ENCODE measurements around the gene IER5.
"Not testable (repeated sequence)": the region's sequence is repeated elsewhere in the genome, so short reads cannot be mapped to it uniquely, and the experiment has no call there.

IER5 gene

DNA sequence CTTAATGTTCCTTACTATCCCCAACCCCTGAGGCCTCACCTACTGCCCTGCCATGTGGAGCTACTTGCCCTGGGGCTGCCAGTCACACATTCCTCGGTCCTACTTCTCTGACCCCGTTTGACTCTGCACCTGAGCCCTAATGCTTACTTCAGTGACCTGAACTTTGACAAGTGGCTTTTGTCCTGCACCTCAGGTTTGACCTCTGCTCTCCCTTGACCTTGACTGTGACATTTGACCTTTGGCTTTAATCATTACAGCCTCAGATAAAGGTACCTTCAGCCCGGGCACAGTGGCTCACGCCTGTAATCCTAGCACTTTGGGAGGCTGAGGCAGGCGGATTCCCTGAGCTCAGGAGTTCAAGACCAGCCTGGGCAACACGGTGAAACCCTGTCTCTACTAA, 31.9 kb upstream of the IER5 start:
- no peak for DNase-seq (ENCODE audit: low spot score)
- TF ChIP-seq, protein P1, sequence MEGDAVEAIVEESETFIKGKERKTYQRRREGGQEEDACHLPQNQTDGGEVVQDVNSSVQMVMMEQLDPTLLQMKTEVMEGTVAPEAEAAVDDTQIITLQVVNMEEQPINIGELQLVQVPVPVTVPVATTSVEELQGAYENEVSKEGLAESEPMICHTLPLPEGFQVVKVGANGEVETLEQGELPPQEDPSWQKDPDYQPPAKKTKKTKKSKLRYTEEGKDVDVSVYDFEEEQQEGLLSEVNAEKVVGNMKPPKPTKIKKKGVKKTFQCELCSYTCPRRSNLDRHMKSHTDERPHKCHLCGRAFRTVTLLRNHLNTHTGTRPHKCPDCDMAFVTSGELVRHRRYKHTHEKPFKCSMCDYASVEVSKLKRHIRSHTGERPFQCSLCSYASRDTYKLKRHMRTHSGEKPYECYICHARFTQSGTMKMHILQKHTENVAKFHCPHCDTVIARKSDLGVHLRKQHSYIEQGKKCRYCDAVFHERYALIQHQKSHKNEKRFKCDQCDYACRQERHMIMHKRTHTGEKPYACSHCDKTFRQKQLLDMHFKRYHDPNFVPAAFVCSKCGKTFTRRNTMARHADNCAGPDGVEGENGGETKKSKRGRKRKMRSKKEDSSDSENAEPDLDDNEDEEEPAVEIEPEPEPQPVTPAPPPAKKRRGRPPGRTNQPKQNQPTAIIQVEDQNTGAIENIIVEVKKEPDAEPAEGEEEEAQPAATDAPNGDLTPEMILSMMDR (IDR thresholded peaks at IDR 0.05; ENCODE audit: extremely low read depth, missing control alignments): no peak

DNA sequence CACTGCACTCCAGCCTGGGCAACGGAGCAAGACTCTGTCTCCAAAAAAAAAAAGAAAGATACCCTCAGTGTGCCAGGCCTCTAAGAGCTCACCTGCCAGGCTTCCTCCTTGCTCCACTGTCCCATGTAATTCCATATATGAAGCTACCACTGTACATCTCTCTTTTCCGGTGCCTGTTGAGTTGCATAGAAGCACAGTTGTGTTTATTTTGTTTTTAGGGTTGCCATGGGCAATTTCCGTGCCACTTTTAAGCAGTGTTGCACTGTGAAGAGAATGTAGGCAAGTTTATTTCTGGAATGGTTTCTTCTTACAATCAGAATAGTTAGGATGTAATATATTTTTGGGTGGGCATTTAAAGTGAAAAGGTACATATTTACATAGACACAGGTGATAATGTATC, 31.4 kb upstream of the IER5 start:
- TF ChIP-seq, protein P1 (IDR thresholded peaks at IDR 0.05; ENCODE audit: extremely low read depth, missing control alignments): no peak
- DNase-seq (ENCODE audit: low spot score): no peak

DNA sequence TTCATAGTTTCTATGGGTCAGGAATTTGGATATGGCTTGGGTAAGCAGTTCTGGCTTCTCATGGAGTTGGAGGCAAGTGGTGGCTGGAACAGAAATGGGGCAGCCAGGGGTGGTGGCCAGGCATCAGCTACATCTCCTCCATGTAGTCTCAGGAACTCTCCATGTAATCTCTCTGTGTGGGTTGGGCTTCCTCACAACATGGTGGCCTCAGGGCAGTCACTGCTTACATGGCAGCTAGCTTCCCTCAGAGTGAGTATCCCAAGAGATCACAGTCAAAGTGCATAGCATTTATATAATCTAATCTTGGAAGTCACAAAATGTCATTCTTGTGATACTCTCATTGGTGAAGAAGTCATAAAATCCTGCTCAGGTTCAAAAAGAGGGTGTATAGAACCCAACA, 29.1 kb upstream of the IER5 start:
- no peak for DNase-seq (ENCODE audit: low spot score)
- TF ChIP-seq, protein P1 (IDR thresholded peaks at IDR 0.05; ENCODE audit: extremely low read depth, missing control alignments): no peak

DNA sequence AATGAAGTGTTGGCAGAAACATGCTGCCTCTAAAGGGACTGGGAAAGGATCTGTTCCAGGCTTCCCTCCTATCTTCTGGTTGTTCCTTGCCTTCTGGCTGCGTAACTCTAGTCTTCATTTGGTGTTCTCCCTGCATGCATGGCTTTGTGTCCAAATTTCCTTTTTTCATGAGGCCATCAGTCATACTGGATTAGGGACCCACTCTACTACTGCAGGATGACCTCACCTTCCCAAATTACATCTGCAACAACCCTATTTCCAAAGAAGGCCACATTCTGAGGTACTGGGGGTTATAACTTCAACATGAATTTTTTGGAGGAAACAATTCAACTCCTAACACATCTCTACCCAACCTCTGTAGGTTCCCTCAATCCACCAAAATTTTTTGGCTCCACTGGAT, 28.4 kb upstream of the IER5 start:
- no peak for DNase-seq (ENCODE audit: low spot score)
- TF ChIP-seq, protein P1 (IDR thresholded peaks at IDR 0.05; ENCODE audit: extremely low read depth, missing control alignments): no peak

DNA sequence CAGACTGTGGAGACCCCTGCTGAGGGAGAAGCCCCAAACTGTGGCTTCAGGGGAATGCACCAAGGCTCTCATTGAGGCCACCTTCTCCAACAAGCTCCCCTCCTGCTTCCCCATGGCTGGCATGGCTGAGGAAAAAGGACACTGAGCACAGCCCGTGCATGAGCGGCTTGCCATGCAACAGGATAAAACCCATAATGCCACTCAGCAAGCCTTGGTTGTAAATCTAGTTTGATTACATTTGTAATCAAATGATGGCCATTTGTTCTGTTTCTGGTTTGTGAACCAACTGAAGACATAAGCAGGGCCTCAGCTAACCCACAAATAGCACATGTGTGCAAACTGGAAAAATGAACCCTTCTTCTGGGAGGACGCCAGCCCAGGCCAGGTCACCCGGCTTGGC, 27.6 kb upstream of the IER5 start:
- DNase-seq (ENCODE audit: low spot score): not testable (repeated sequence)

DNA sequence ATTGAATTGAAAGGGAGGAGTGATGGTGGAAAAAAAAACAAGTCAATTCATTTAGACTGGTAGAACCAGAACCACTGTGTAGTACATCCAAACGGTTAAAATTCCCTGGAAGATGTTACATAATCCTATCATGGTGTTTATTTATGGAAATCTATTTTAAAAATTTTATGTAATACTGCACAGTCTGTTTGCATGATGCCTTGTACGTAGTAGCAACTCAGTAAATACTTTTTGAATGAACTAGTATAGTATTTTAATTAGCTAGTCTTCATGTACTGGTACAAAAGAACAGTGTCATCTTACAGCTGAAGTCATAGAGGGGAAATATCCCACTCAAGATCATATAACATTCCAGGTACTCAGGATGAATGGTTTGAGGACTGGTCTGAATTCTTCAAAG, 27.0 kb upstream of the IER5 start:
- no peak for DNase-seq (ENCODE audit: low spot score)
- TF ChIP-seq, protein P1 (IDR thresholded peaks at IDR 0.05; ENCODE audit: extremely low read depth, missing control alignments): no peak

DNA sequence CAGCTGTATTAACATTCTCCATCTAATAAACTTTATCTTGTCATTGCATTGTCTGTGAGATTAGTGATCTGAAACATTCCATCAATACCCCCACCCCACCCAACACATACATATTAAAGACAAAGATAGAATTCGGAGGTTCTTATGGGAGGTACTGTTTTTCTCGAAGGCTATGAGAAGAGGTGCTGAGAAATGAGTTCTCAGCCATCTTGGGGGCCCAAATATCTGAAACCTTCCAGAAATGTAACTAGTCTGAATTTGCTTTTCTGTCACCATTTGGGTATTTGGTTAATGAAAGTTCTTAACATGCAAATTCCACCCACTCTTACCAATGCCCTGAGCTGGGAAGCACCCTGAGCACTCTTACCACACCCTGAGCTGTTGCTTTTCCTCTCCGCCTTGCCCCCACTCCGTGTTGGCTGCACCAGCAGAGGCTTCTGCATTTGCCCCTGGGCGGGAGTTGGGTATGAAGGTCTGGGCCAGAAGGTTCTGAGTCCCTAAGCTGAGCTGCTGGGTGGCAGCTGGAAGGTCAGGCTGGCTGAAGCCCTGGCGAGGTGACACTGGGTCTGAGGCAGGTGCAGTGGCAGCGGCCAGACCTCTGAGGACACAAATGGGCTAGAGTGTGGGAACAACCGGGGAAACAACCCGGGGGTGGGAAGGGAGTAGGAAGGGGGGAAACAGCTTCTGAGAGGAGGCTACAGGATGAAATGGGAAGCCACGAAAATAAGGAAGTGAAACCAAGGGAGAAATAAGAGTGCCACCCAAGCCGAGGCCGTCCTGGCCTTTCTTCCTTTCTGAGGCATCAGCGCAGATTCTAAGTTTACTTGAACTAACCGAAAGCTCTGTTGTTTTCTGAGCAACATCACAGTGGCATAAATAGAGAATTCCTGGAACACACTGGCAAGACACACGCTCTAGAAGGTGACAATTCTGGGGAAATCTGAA, 26.3 kb upstream of the IER5 start:
- TF ChIP-seq, protein P1 (IDR thresholded peaks at IDR 0.05; ENCODE audit: extremely low read depth, missing control alignments): no peak
- DNase-seq (ENCODE audit: low spot score): peak; percentile 74
